K562 (cell line): Measurements from ENCODE around the gene AIMP2. TPM values are rescaled to one million over a fixed set of nuclear protein-coding genes. Genes with fewer than 3 reads are reported as not detected.
A peak's percentile ranks its signal among the peaks of the same experiment; 100 is the strongest.

ENCODE experiments used
- CHCHD3 ChIP-seq: fragments of 250-450 bp; sonication (Bioruptor Pico); IDR thresholded peaks from 2 replicates; pipeline ENCODE4 v2.1.2; 2022; ENCODE audit warnings: mild to moderate bottlenecking
- CUX1 ChIP-seq: fragments of 200-800 bp; sonication (Bioruptor generic); IDR thresholded peaks from 2 replicates; pipeline ENCODE4 v1.6.1; 2016; ENCODE audit warnings: missing genetic modification characterization, missing compliant biosample characterization
- FOS ChIP-seq: IDR thresholded peaks from 3 replicates; pipeline ENCODE4 v1.6.1; 2011; ENCODE audit not compliant: insufficient read length; ENCODE audit errors: extremely low read depth
- HDAC8 ChIP-seq: fragments of 450-650 bp; IDR thresholded peaks from 2 replicates; pipeline ENCODE4 v1.6.1; 2016; ENCODE audit warnings: mild to moderate bottlenecking, missing genetic modification characterization, moderate library complexity, missing compliant biosample characterization
- HMGXB4 ChIP-seq: sonication (generic); formaldehyde crosslinking; IDR thresholded peaks from 2 replicates; pipeline ENCODE4 v1.8.1; 2023; ENCODE audit warnings: mild to moderate bottlenecking, missing genetic modification reagents
- KDM1A ChIP-seq, 2 experiments: fragments of 450-650 bp; IDR thresholded peaks; 2 replicates each; pipeline ENCODE4 v1.6.1; 2016; ENCODE audit warnings: mild to moderate bottlenecking in 2 of 2
- PCBP2 ChIP-seq: fragments of 200-400 bp; formaldehyde crosslinking; IDR thresholded peaks from 2 replicates; pipeline ENCODE4 v1.6.1; 2018; ENCODE audit warnings: low read length, low read depth, mild to moderate bottlenecking, moderate library complexity; ENCODE audit not compliant: poor library complexity, severe bottlenecking
- PML ChIP-seq: IDR thresholded peaks from 2 replicates; pipeline ENCODE4 v1.6.1; 2012; ENCODE audit warnings: low read length, inconsistent platforms
- SMAD3 ChIP-seq: fragments of 450-650 bp; formaldehyde crosslinking; conservative IDR thresholded peaks from 2 replicates; pipeline ENCODE4 v1.4.0; 2020; ENCODE audit warnings: mild to moderate bottlenecking
- SMAD4 ChIP-seq: fragments of 250-450 bp; sonication (Bioruptor Pico); conservative IDR thresholded peaks from 2 replicates; pipeline ENCODE4 v1.8.0; 2021; ENCODE audit warnings: inconsistent platforms, mild to moderate bottlenecking, moderate library complexity
- TEAD1 ChIP-seq, 2 experiments: fragments of 450-650 bp in 1 of 2; sonication (generic) in 1 of 2; formaldehyde crosslinking; IDR thresholded peaks; 2 replicates each; pipeline versions ENCODE4 v1.4.0 to v1.8.0; 2020 to 2022; ENCODE audit warnings: mild to moderate bottlenecking in 2 of 2, missing genetic modification reagents in 1 of 2
- ZBTB1 ChIP-seq: sonication (generic); formaldehyde crosslinking; IDR thresholded peaks from 2 replicates; pipeline ENCODE4 v1.8.1; 2023; ENCODE audit warnings: missing genetic modification reagents, low read depth, mild to moderate bottlenecking, borderline replicate concordance
- ZBTB34 ChIP-seq: fragments of 250-450 bp; sonication (Bioruptor Pico); IDR thresholded peaks from 2 replicates; pipeline ENCODE4 v1.8.0; 2021; ENCODE audit warnings: mild to moderate bottlenecking, moderate library complexity
- ZNF121 ChIP-seq: sonication (generic); formaldehyde crosslinking; conservative IDR thresholded peaks from 2 replicates; pipeline ENCODE4 v1.8.0; 2022; ENCODE audit warnings: missing genetic modification reagents
- ZNF232 ChIP-seq: sonication (generic); formaldehyde crosslinking; IDR thresholded peaks from 2 replicates; pipeline ENCODE4 v1.8.0; 2022; ENCODE audit warnings: mild to moderate bottlenecking, missing genetic modification reagents
- ZNF239 ChIP-seq: fragments of 250-450 bp; sonication (Bioruptor Pico); IDR thresholded peaks from 2 replicates; pipeline ENCODE4 v1.4.0; 2020; ENCODE audit warnings: mild to moderate bottlenecking
- ZNF274 ChIP-seq: IDR thresholded peaks from 2 replicates; pipeline ENCODE4 v1.6.1; 2011; ENCODE audit warnings: low read depth, mild to moderate bottlenecking, low read length, moderate library complexity, borderline replicate concordance
- ZNF431 ChIP-seq: sonication (generic); formaldehyde crosslinking; IDR thresholded peaks from 2 replicates; pipeline ENCODE4 v1.8.0; 2022; ENCODE audit warnings: mild to moderate bottlenecking, missing genetic modification reagents
- ZNF444 ChIP-seq: fragments of 250-450 bp; sonication (Bioruptor Pico); IDR thresholded peaks from 2 replicates; pipeline ENCODE4 v1.4.0; 2020; ENCODE audit warnings: mild to moderate bottlenecking, moderate library complexity
- ZNF778 ChIP-seq: fragments of 450-650 bp; formaldehyde crosslinking; IDR thresholded peaks from 2 replicates; pipeline ENCODE4 v1.4.0; 2020; ENCODE audit warnings: mild to moderate bottlenecking, moderate library complexity
- polyA plus RNA-seq, 8 experiments: library from polyadenylated mRNA; depleted of rRNA in 4 of 8; stranded (reverse) in 5 of 8; unstranded in 3 of 8; fragments of >200 nt; fragmentation: Nextera tagmentation in 2 of 8; fragmentation: Illumina TruSeq in 1 of 8; extraction: Ambion mirVana in 2 of 8; extraction: Trizol in 1 of 8; gene quantifications; 2 replicates each; pipeline versions ENCODE4 v1.2.1 to v1.2.3, GENCODE V29; 2011 to 2014; ENCODE audit warnings: inconsistent platforms in 1 of 8, missing spikeins in 1 of 8
- total RNA-seq, 7 experiments: library from RNA; depleted of rRNA in 6 of 7; stranded (reverse); fragments of >200 nt in 6 of 7; fragmentation: Illumina TruSeq in 2 of 7; extraction: Trizol in 2 of 7; gene quantifications; 2 replicates each; pipeline versions ENCODE4 v1.2.1 to v1.2.3, GENCODE V29; 2011 to 2021; ENCODE audit warnings: low replicate concordance in 1 of 7

The AIMP2 gene
- total and polyA plus RNA-seq, 9 of the 15 experiments (the other 6 are each of a cell fraction or from before 2014, with no cell fraction given): 47.5 to 84.9 (median 63.5) TPM

- TF ChIP-seq CUX1 (CRISPR knock-in tag) (no peak), ZNF232 (no peak), KDM1A (IDR thresholded peaks at IDR 0.05) (no peak), ZNF239 (peak; percentile 38; the same call in 1 of the 2 replicates), ZNF121 (no peak), TEAD1 (CRISPR knock-in tag; IDR thresholded peaks at IDR 0.05) (peak; percentile 78 to 94), ZBTB1 (CRISPR knock-in tag) (peak; percentile 80), PML (peak; percentile 82), ZNF778 (no peak), ZBTB34 (CRISPR knock-in tag) (no peak), HDAC8 (peak; percentile 93), SMAD3 (CRISPR knock-in tag) (peak; percentile 86; the same call in 1 of the 2 replicates), SMAD4 (CRISPR knock-in tag) (peak; percentile 85), FOS (peak; percentile 87), ZNF431 (CRISPR knock-in tag) (peak; percentile 88), CHCHD3 (0 out of 2 replicates have a peak, but pooled peaks have one; percentile 11), HMGXB4 (CRISPR knock-in tag) (peak; percentile 81; the same call in 1 of the 2 replicates), ZNF444 (CRISPR knock-in tag) (0 out of 2 replicates have a peak, but pooled peaks have one; percentile 21), ZNF274 (no peak), PCBP2 (no peak)
Observed at GRCh38 chr7:6008668-6009611, at the start of gene AIMP2, which contains the start of gene PMS2 (continued).
